ENCODE results near the gene CDC42SE2.

The CDC42SE2 gene

GRCh38 chr5:131433109-131433508, 169.3 kb downstream of the CDC42SE2 start:
- no peak overlapping the region for H3K9ac ChIP-seq (ENCODE audit: low read depth in 1 of 2, low read length in 2 of 2)
- H3K4me1 ChIP-seq (ENCODE audit: control insufficient read depth in 2 of 2, insufficient read depth in 2 of 2, low read length in 2 of 2): no peaks in the 10 kb centered on the region
- peaks cover 37 to 38% of the 10 kb centered on the region in 2 donors for H3K36me3 ChIP-seq (ENCODE audit: control insufficient read depth in 2 of 2, insufficient read depth in 2 of 2, low read length in 2 of 2)
- H3K9me3 ChIP-seq (ENCODE audit: control insufficient read depth in 2 of 2, low read length in 2 of 2): no peaks in the 10 kb centered on the region
- no peaks in the 10 kb centered on the region for H3K27me3 ChIP-seq (ENCODE audit: control insufficient read depth in 2 of 2, insufficient read depth in 2 of 2, low read length in 2 of 2)
- H3K4me3 ChIP-seq (ENCODE audit: low read length in 2 of 2): no peak overlapping the region
- no peak overlapping the region for H3K27ac ChIP-seq (ENCODE audit: low read depth in 2 of 2, low read length in 2 of 2)

GRCh38 chr5:131436081-131436480, 172.2 kb downstream of the CDC42SE2 start:
- H3K27me3 ChIP-seq (ENCODE audit: control insufficient read depth in 2 of 2, insufficient read depth in 2 of 2, low read length in 2 of 2): no peaks in the 10 kb centered on the region
- no peak overlapping the region for H3K4me3 ChIP-seq (ENCODE audit: low read length in 2 of 2)
- H3K27ac ChIP-seq (ENCODE audit: low read depth in 2 of 2, low read length in 2 of 2): no peak overlapping the region
- H3K4me1 ChIP-seq (ENCODE audit: control insufficient read depth in 2 of 2, insufficient read depth in 2 of 2, low read length in 2 of 2): no peaks in the 10 kb centered on the region
- no peaks in the 10 kb centered on the region for H3K9me3 ChIP-seq (ENCODE audit: control insufficient read depth in 2 of 2, low read length in 2 of 2)
- H3K9ac ChIP-seq (ENCODE audit: low read depth in 1 of 2, low read length in 2 of 2): no peak overlapping the region
- peaks cover 43 to 46% of the 10 kb centered on the region in 2 donors for H3K36me3 ChIP-seq (ENCODE audit: control insufficient read depth in 2 of 2, insufficient read depth in 2 of 2, low read length in 2 of 2)

DNA sequence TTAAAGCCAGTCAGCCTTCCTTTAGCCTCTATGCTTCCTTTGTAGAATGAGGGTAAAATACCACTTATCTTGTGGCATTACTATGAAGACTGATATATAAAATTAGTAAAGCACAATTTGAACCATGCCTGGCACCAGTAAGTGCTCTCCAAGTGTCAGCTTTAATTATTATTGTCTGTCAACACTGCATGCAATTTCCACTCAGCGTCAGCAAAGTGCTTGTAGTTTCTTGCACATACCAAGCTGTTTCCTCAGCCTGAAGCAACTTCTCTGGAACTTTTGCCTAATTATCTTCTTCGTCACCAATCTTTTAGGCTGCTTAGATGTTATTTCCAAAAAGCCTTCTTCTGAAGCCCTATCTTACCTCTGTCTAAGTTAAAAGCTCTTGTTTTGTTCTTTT, 177.3 kb downstream of the CDC42SE2 start:
- H3K4me1 ChIP-seq (ENCODE audit: control insufficient read depth in 2 of 2, insufficient read depth in 2 of 2, low read length in 2 of 2): no peaks in the 10 kb centered on the region
- peaks cover 48 to 55% of the 10 kb centered on the region in 2 donors for H3K36me3 ChIP-seq (ENCODE audit: control insufficient read depth in 2 of 2, insufficient read depth in 2 of 2, low read length in 2 of 2)
- H3K27ac ChIP-seq (ENCODE audit: low read depth in 2 of 2, low read length in 2 of 2): no peak overlapping the region
- H3K27me3 ChIP-seq (ENCODE audit: control insufficient read depth in 2 of 2, insufficient read depth in 2 of 2, low read length in 2 of 2): no peaks in the 10 kb centered on the region
- no peak overlapping the region for H3K4me3 ChIP-seq (ENCODE audit: low read length in 2 of 2)
- H3K9ac ChIP-seq (ENCODE audit: low read depth in 1 of 2, low read length in 2 of 2): no peak overlapping the region
- H3K9me3 ChIP-seq (ENCODE audit: control insufficient read depth in 2 of 2, low read length in 2 of 2): no peaks in the 10 kb centered on the region
